ENCODE results near the gene MR1.
"Not testable (repeated sequence)": the region's sequence is repeated elsewhere in the genome, so short reads cannot be mapped to it uniquely, and the experiment has no call there.

MR1 gene

GRCh38 chr1:181057079-181057478 lies 23.3 kb downstream of the MR1 start:
- no peak for DNase-seq (ENCODE audit: low read depth)
- no peak for TF ChIP-seq CTCF (conservative IDR thresholded peaks at IDR 0.05; ENCODE audit: low read depth, low read length)
- no peak overlapping the region for H3K4me3 ChIP-seq (ENCODE audit: low read depth, low read length)

GRCh38 chr1:181059435-181059834 lies 25.7 kb downstream of the MR1 start:
- H3K4me3 ChIP-seq (ENCODE audit: low read depth, low read length): no peak overlapping the region
- no peak for DNase-seq (ENCODE audit: low read depth)
- TF ChIP-seq CTCF (conservative IDR thresholded peaks at IDR 0.05; ENCODE audit: low read depth, low read length): no peak

GRCh38 chr1:181060066-181060465 lies 26.3 kb downstream of the MR1 start:
- no peak for DNase-seq (ENCODE audit: low read depth)
- no peak overlapping the region for H3K4me3 ChIP-seq (ENCODE audit: low read depth, low read length)
- no peak for TF ChIP-seq CTCF (conservative IDR thresholded peaks at IDR 0.05; ENCODE audit: low read depth, low read length)

- H3K4me3 ChIP-seq (ENCODE audit: low read depth, low read length): not testable (repeated sequence)
Observed at GRCh38 chr1:181060947-181061346, 27.2 kb downstream of the MR1 start.

GRCh38 chr1:181061487-181061886 lies 27.7 kb downstream of the MR1 start:
- no peak overlapping the region for H3K4me3 ChIP-seq (ENCODE audit: low read depth, low read length)
- no peak for TF ChIP-seq CTCF (conservative IDR thresholded peaks at IDR 0.05; ENCODE audit: low read depth, low read length)
- DNase-seq (ENCODE audit: low read depth): no peak

More at GRCh38 chr1:181060947-181061346, 27.2 kb downstream of the MR1 start:
- not testable (repeated sequence) for DNase-seq (ENCODE audit: low read depth)

- no peak overlapping the region for H3K4me3 ChIP-seq (ENCODE audit: low read depth, low read length)
- no peak for DNase-seq (ENCODE audit: low read depth)
- no peak for TF ChIP-seq CTCF (conservative IDR thresholded peaks at IDR 0.05; ENCODE audit: low read depth, low read length)
Observed at GRCh38 chr1:181061891-181062835, 28.4 kb downstream of the MR1 start.

GRCh38 chr1:181062836-181063428 lies 29.1 kb downstream of the MR1 start:
- H3K4me3 ChIP-seq (ENCODE audit: low read depth, low read length): no peak overlapping the region
- no peak for TF ChIP-seq CTCF (conservative IDR thresholded peaks at IDR 0.05; ENCODE audit: low read depth, low read length)

More at GRCh38 chr1:181062836-181063428, 29.1 kb downstream of the MR1 start:
- DNase-seq (ENCODE audit: low read depth): peak; percentile 61

Measured in choroid plexus epithelial cell (primary cell).